ENCODE data around the gene RGS3. TPM values are rescaled to one million over a fixed set of nuclear protein-coding genes. Genes with fewer than 3 reads are reported as not detected.
"Not testable (repeated sequence)": the region's sequence is repeated elsewhere in the genome, so short reads cannot be mapped to it uniquely, and the experiment has no call there.

RGS3 gene
- total RNA-seq, 2 donors from 2014 or later = 23.0 to 85.8 TPM

DNA sequence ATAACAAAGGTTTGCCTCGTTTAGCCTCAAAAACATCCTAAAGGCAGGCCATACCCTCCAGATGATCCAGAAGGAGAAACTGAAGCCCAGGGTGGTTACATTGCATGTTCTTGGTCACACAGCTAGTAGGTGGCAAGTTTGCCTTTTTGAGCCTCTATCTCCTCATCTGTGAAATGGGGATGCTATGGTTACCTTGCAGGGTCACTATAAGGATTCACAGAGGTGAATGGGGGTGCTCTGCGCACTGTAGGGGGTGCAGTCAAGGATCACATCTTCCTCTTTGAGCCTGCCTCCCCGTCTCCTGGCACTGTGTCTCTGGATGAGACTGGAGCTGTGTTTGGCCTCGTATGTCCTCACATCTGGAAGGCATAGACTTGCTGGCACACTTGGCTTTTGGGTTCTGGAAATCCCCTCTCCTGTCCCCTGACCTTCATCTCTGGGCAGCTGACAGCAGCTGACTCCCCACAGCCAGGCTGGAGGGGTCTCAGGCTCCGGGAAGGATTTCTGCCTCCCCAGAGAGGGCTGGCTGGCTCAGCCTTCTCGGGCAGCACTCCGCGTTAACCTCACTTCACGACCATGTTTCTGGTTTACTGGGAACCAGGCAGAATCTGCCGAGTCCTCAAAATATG, 167.7 kb downstream of the RGS3 start:
- Mint-ChIP-seq H3K27me3 (peaks cover 9% of the 10 kb centered on the region), H3K9me3 (no peaks in the 10 kb centered on the region), H3K4me1 (peaks cover 4% of the 10 kb centered on the region), H3K36me3 (ENCODE audit: low read depth) (no peaks in the 10 kb centered on the region), H3K27ac (no peak overlapping the region), H3K4me3 (no peak overlapping the region)
- ATAC-seq (replicated peaks) = no peak

DNA sequence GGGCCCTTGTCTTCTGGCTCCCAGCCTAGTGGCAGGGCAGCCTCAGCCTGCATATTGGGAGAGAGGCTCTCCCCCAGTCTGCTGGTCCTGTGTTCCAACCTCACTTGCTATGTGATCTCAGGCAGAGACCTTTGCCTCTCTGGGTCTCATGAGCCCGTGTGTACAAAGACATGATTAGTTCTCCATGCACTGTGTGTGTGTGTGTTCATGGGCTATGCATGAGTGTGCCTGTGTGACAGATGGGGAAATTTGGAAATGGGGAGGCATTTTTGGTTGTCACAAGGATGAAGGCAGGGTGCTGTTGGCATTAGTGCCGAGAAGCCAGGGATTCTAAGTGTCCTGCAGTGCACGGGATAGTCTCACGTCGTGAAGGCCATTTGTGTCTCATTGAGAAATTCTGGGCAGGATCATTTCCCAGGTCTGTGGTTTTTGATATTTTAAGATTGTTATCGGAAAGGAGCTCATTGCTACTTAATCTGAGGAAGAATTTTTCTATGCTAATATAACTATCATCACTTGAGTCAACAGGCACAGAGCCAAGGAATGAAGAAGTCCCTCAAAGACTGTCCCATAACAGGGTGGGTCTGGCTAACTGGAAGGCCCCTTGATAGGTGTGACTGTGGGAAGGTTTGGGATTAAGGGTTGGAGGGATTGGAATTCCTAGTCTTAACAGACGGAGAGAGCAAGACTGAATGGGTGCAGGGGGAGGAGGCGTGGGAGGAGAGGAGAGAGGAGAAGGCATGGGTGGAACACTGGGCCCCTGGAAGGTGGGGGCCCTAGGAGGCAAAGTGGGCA, 168.5 kb downstream of the RGS3 start:
- H3K4me1 Mint-ChIP-seq = peaks cover 4% of the 10 kb centered on the region
- ATAC-seq (replicated peaks) = no peak
- no peaks in the 10 kb centered on the region for H3K9me3 Mint-ChIP-seq
- peaks cover 9% of the 10 kb centered on the region for H3K27me3 Mint-ChIP-seq
- no peak overlapping the region for H3K27ac Mint-ChIP-seq
- no peaks in the 10 kb centered on the region for H3K36me3 Mint-ChIP-seq (ENCODE audit: low read depth)
- no peak overlapping the region for H3K4me3 Mint-ChIP-seq

DNA sequence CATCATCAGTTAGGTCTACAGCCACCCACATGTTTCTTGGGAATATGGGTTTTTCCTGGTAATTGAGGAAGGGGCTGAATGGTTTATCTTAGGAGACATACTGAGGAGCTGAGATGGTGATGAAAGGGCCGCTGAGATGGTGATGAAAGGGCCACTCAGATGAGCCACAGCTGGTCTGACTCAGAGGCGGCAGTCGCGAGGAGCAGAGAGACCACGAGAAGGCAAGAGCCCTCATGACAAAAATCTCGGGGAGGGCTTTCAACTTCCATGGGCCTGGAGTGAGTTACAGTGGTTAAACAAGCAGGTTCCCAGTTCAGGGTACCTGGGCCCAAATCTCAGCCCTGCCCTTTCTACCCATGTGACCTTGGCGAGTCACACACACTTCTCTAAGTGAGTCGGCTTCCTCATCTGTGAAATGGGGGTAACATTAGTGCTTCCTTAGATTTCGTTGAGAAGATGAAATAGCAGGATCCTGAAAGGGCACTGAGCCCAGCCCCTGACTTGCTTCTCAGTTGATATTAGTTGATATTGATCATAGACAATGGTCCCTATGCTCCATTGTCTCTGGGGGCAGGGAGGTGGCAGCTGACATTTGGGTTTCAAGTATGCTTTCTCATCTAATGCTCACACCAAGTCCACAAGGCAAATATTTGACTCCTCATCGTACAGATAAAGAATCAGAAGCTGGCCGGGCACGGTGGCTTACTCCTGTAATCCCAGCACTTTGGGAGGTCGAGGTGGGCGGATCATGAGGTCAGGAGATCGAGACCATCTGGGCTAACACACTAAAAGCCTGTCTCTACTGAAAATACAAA, 169.5 kb downstream of the RGS3 start:
- Mint-ChIP-seq H3K27me3 (peaks cover 9% of the 10 kb centered on the region), H3K9me3 (no peaks in the 10 kb centered on the region), H3K36me3 (ENCODE audit: low read depth) (no peaks in the 10 kb centered on the region), H3K4me3 (no peak overlapping the region), H3K27ac (peak overlapping the region; percentile 35), H3K4me1 (peaks cover 4% of the 10 kb centered on the region)
- ATAC-seq (replicated peaks) = peak; percentile 82

DNA sequence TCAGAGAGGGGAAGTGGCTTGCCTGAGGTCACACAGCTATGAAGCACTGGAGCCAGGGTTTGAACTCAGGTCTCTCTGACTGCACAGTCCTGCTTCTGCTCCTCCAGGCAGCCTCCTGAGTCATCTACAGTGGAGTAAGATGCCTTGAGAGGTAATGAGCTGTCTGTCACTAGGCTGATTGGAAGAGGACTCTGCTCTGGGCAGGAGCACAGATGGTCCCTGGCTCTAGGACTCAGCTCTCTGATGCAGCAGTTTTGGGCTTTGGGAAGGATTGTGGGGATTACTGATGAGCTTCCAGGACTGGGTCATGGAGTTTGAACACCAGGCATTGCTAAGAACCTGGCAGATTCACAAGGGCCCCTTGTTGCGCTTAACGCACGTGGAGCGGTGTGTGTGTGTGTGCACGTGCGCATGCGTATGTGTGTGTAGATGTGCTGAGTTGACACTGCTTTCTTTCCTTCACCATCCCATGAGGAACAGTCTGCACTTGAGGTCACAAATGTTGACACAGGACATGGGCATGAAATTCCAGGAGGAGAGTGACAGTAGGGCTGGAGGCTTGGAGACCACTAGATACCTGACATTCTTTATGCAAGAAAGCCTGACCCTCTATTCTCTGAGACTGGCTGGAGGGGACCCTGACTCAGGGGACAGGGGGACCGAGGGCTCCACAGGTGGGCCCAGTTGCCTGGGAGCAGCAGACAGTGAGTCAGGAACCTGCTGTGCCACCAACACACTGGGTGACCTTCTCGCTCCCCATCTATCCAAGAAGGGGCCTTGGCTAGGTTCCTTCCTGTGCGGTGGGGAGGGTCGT, 170.5 kb downstream of the RGS3 start:
- Mint-ChIP-seq H3K36me3 (ENCODE audit: low read depth) (no peaks in the 10 kb centered on the region), H3K9me3 (no peaks in the 10 kb centered on the region), H3K27ac (no peak overlapping the region), H3K27me3 (peaks cover 4% of the 10 kb centered on the region), H3K4me1 (peaks cover 4% of the 10 kb centered on the region), H3K4me3 (no peak overlapping the region)
- peak; percentile 53 for ATAC-seq (replicated peaks)

DNA sequence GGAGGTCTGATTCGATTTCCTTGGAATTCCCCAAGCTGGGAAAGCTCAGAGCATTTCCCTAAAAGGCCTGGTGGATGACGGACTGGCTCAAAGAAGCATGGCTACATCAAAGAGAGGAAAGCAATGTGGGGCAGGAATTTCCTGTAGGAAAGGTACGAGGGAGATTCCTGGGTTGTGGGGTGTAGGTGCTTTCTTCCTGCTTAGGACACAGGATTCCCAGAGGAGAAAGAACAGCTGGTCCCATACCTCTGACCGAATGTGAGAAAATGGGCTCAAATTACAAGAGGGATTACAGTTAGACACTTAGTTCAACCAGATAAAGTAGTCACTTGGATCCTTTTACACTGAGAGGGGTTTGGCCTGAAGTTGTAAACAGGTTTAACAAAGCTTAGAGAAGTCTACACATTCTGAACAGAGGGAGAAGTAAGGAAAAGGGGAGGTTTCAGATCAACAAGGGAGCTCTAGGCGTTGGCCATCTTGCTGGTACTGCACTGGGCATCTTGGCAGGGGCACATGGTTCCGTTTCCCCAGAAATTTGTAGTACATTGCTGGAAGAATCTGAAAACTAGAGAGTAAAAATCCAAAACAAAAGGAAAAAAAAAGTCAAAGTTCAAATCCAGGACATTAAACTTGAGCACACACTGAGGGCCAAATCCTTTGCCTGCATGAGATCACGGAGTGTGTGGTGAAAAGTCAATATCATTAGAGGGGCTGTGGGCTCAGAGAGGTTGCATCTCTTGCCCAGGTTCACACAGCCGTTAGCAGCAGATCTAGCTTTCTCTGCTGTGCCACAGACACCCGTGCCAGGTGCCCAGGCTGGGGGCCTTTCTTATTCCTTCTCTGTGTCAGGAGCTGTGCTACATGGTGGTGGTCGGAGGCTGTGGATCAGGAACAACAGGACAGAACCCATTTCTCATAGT, 171.3 kb downstream of the RGS3 start:
- Mint-ChIP-seq H3K9me3 (no peaks in the 10 kb centered on the region), H3K27me3 (peaks cover 4% of the 10 kb centered on the region), H3K4me3 (no peak overlapping the region), H3K36me3 (ENCODE audit: low read depth) (no peaks in the 10 kb centered on the region), H3K4me1 (peaks cover 4% of the 10 kb centered on the region), H3K27ac (no peak overlapping the region)
- no peak for ATAC-seq (replicated peaks)

DNA sequence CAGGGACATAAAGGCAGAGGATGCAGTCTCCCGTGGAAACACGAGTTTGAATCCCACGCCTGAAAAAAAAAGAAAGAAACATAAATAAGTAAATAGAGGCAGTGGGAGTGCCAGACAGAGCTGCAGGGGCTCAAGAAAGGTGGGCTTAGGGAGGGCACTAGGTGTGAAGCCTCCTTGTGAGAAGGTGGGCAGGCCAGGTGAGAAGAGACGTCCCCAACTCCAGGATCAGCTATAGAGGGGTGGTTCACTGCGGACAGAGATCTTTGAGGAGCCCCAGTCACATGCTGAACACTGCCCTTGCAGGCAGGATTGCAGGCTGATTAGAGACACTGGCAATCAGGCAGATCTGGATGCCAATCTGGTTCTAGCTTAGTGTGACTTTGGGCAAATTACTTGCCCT, 172.1 kb downstream of the RGS3 start:
- ATAC-seq (replicated peaks) = no peak
- no peaks in the 10 kb centered on the region for H3K36me3 Mint-ChIP-seq (ENCODE audit: low read depth)
- H3K27me3 Mint-ChIP-seq = peaks cover 4% of the 10 kb centered on the region
- H3K4me3 Mint-ChIP-seq = no peak overlapping the region
- peaks cover 4% of the 10 kb centered on the region for H3K4me1 Mint-ChIP-seq
- H3K27ac Mint-ChIP-seq = no peak overlapping the region
- H3K9me3 Mint-ChIP-seq = no peaks in the 10 kb centered on the region

DNA sequence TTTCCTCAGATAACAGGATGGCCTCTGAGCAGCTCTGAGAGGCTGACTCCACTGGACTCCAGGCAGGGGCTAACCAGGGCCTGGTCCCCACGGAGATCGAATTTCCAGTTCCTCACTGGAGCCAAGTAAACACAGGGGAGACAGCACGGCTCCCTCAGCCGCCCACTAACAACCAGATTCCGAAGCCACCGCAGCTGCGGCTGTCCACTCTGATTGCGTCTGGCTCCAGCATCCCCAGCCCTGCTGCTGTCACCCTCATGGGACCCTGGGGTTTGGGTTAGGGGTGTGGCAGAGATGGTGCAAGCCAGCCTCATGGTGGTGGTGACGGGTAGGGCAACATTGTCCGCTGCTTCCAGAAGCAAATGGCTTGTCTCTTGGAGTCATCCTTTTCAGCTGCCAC, 172.6 kb downstream of the RGS3 start:
- Mint-ChIP-seq H3K4me3 (no peak overlapping the region), H3K27ac (no peak overlapping the region), H3K4me1 (peaks cover 4% of the 10 kb centered on the region), H3K36me3 (ENCODE audit: low read depth) (no peaks in the 10 kb centered on the region), H3K9me3 (no peaks in the 10 kb centered on the region), H3K27me3 (peaks cover 4% of the 10 kb centered on the region)
- ATAC-seq (replicated peaks) = no peak

DNA sequence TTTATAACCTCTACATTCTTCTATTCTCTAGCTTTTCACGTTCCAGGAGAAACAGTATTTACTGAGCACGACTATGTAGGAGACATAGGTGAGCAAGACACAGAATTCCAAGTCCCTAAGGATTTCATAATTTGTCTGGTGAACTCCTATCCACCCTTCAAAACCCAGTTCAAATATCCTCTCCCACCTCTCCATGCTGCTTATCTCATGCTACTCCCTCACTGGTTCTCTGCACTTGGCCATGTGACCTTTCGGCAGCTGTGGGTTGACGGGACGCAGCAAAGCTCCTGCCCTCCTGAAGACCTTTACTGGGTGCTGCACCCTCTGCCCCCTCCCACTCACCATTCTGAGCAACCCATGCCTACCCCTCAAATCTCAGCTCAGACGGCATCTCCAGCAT, 173.2 kb downstream of the RGS3 start:
- Mint-ChIP-seq H3K27me3 (peaks cover 4% of the 10 kb centered on the region), H3K27ac (no peak overlapping the region), H3K9me3 (no peaks in the 10 kb centered on the region), H3K4me1 (peaks cover 4% of the 10 kb centered on the region), H3K4me3 (no peak overlapping the region), H3K36me3 (ENCODE audit: low read depth) (no peaks in the 10 kb centered on the region)
- ATAC-seq (replicated peaks) = no peak

DNA sequence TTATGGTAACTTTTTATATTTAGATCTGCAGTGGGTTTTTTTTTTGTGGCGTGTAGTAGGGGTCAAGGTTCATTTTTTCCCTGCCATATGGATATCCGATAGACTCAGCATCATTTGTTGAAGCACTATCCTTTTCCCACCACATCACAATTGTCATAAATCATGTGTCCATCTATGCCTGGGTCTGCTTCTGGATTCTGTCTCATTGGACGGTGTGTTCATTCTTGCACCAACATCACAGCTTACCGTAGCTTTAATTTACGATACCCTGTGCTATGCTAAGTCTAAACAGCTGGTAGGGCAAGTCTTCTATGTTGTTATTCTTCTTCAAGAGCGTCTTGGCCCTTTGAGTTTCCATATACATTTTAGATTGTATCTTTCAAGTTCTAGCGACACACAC, 175.0 kb downstream of the RGS3 start:
- Mint-ChIP-seq H3K36me3 (ENCODE audit: low read depth) (no peaks in the 10 kb centered on the region), H3K27me3 (peaks cover 2% of the 10 kb centered on the region), H3K4me3 (no peak overlapping the region), H3K9me3 (peaks cover 2% of the 10 kb centered on the region), H3K27ac (no peak overlapping the region), H3K4me1 (no peaks in the 10 kb centered on the region)
- ATAC-seq (replicated peaks) = no peak

DNA sequence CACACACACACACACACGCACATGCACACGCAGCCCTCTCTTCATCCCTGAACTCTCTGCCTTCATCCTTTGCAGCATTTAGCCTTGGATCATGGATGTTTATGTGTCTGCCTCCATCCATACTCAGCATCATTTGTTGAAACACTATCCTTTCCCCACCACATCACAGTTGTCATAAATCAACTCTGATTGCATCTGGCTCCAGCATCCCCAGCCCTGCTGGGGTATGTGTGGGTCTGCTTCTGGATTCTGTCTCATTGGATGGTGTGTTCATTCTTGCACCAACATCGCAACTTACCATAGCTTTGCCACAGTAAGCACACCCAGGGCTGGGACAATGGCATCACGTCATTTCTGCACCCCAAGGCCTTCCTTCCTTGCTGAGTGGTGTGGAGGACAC, 175.4 kb downstream of the RGS3 start:
- no peak for ATAC-seq (replicated peaks)
- no peaks in the 10 kb centered on the region for H3K4me1 Mint-ChIP-seq
- no peak overlapping the region for H3K27ac Mint-ChIP-seq
- H3K36me3 Mint-ChIP-seq (ENCODE audit: low read depth) = no peaks in the 10 kb centered on the region
- H3K27me3 Mint-ChIP-seq = peaks cover 3% of the 10 kb centered on the region
- peaks cover 3% of the 10 kb centered on the region for H3K9me3 Mint-ChIP-seq
- no peak overlapping the region for H3K4me3 Mint-ChIP-seq

DNA sequence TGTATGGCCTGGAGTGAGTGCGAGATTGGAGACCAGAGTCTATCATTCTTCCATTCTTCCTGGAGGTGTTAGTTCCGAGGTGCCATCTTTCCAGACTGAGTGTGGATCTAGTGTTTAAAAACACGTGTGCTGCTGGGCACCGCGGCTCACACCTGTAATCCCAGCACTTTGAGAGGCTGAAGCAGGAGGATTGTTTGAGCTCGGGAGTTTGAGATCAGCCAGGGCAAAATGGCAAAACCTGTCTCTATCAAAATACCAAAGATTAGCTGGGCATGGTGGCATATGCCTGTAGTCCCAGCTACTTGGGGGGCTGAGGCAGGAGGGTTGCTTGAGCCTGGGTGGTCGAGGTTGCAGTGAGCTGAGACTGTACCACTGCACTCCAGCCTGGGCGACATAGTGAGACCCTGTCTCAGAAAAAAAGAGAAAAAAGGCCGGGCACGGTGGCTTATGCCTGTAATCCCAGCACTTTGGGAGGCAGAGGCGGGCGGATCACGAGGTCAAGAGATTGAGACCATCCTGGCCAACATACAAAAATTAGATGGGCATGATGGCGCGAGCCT, 176.0 kb downstream of the RGS3 start:
- H3K4me1 Mint-ChIP-seq; H3K9me3 Mint-ChIP-seq; H3K36me3 Mint-ChIP-seq (ENCODE audit: low read depth); H3K27ac Mint-ChIP-seq; H3K27me3 Mint-ChIP-seq; H3K4me3 Mint-ChIP-seq; ATAC-seq (replicated peaks): not testable (repeated sequence)

DNA sequence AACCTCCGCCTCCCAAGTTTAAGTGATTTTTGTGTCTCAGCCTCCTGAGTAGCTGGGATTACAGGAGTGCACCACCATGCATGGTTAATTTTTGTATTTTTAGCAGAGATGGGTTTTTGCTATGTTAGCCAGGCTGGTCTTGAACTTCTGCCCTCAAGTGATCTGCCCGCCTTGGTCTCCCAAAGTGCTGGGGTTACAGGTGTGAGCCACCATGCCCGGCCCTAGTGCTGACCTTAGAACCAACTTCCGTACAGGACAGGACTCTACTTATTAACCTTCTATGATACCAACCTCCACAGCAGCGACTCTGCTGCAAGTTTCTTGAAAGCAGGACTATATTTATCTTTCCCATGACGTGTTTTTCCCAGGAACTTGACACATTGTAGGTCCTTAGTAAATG, 176.9 kb downstream of the RGS3 start:
- H3K36me3 Mint-ChIP-seq (ENCODE audit: low read depth) = no peaks in the 10 kb centered on the region
- no peak overlapping the region for H3K27ac Mint-ChIP-seq
- peaks cover 3% of the 10 kb centered on the region for H3K9me3 Mint-ChIP-seq
- peaks cover 6% of the 10 kb centered on the region for H3K27me3 Mint-ChIP-seq
- H3K4me3 Mint-ChIP-seq = no peak overlapping the region
- no peak for ATAC-seq (replicated peaks)
- H3K4me1 Mint-ChIP-seq = no peaks in the 10 kb centered on the region

All from activated T-helper 17 cell treated with anti-CD3 and anti-CD28 coated beads, Interleukin-2, amount 50 U/mL, for 72 hours (primary cell).